HUES48 (cell line): ENCODE results near the gene C1QL3.

Experiments
- H3K27ac ChIP-seq: one replicate; pipeline ENCODE4 v1.7.0; 2013; ENCODE audit warnings: low read depth, low read length, inconsistent platforms
- H3K27me3 ChIP-seq: 2 replicates; pipeline ENCODE4 v1.6.1; 2013; ENCODE audit warnings: mild to moderate bottlenecking, low read length; ENCODE audit not compliant: control insufficient read depth, insufficient read depth
- H3K36me3 ChIP-seq: 2 replicates; pipeline ENCODE4 v1.6.1; 2013; ENCODE audit warnings: low read length; ENCODE audit not compliant: control insufficient read depth, insufficient read depth
- H3K4me1 ChIP-seq: 2 replicates; pipeline ENCODE4 v1.6.1; 2013; ENCODE audit warnings: mild to moderate bottlenecking, low read length; ENCODE audit not compliant: control insufficient read depth, insufficient read depth
- H3K4me3 ChIP-seq: 2 replicates; pipeline ENCODE4 v1.5.1; 2013; ENCODE audit warnings: mild to moderate bottlenecking, low read depth, low read length
- H3K9ac ChIP-seq: 2 replicates; pipeline ENCODE4 v1.6.1; 2013; ENCODE audit warnings: mild to moderate bottlenecking, low read depth, low read length, moderate library complexity
- H3K9me3 ChIP-seq: 2 replicates; pipeline ENCODE4 v1.6.1; 2013; ENCODE audit warnings: low read length; ENCODE audit not compliant: control insufficient read depth, insufficient read depth

Gene C1QL3

GRCh38 chr10:16493884-16494536 is 27.7 kb downstream of the C1QL3 start:
- Histone ChIP-seq H3K9me3 (no peaks in the 10 kb centered on the region), H3K27me3 (no peaks in the 10 kb centered on the region), H3K9ac (no peak overlapping the region), H3K4me1 (peaks cover 6% of the 10 kb centered on the region; the same call in 1 of the 2 replicates), H3K36me3 (no peaks in the 10 kb centered on the region), H3K27ac (no peak overlapping the region), H3K4me3 (no peak overlapping the region)

GRCh38 chr10:16491933-16492332 is 29.7 kb downstream of the C1QL3 start:
- no peak overlapping the region for H3K9ac ChIP-seq
- H3K4me1 ChIP-seq: peaks cover 6% of the 10 kb centered on the region; the same call in 1 of the 2 replicates
- no peak overlapping the region for H3K4me3 ChIP-seq
- H3K9me3 ChIP-seq: no peaks in the 10 kb centered on the region
- no peaks in the 10 kb centered on the region for H3K36me3 ChIP-seq
- H3K27ac ChIP-seq: no peak overlapping the region
- no peaks in the 10 kb centered on the region for H3K27me3 ChIP-seq

- Histone ChIP-seq H3K4me1 (peaks cover 6% of the 10 kb centered on the region; the same call in 1 of the 2 replicates), H3K9me3 (no peaks in the 10 kb centered on the region), H3K27ac (no peak overlapping the region), H3K9ac (no peak overlapping the region), H3K36me3 (no peaks in the 10 kb centered on the region), H3K27me3 (no peaks in the 10 kb centered on the region), H3K4me3 (no peak overlapping the region)
Measured at GRCh38 chr10:16490511-16490910, 31.2 kb downstream of the C1QL3 start.

GRCh38 chr10:16483241-16483917 is 38.3 kb downstream of the C1QL3 start:
- Histone ChIP-seq H3K4me3 (no peak overlapping the region), H3K36me3 (no peaks in the 10 kb centered on the region), H3K27me3 (no peaks in the 10 kb centered on the region), H3K27ac (no peak overlapping the region), H3K9me3 (no peaks in the 10 kb centered on the region), H3K4me1 (no peaks in the 10 kb centered on the region), H3K9ac (no peak overlapping the region)

GRCh38 chr10:16481052-16481728 is 40.5 kb downstream of the C1QL3 start:
- Histone ChIP-seq H3K9me3 (no peaks in the 10 kb centered on the region), H3K4me1 (no peaks in the 10 kb centered on the region), H3K4me3 (no peak overlapping the region)

GRCh38 chr10:16478801-16479200 is 42.9 kb downstream of the C1QL3 start:
- no peaks in the 10 kb centered on the region for H3K27me3 ChIP-seq
- H3K9me3 ChIP-seq: no peaks in the 10 kb centered on the region
- H3K27ac ChIP-seq: no peak overlapping the region
- no peaks in the 10 kb centered on the region for H3K4me1 ChIP-seq
- no peak overlapping the region for H3K4me3 ChIP-seq
- H3K9ac ChIP-seq: no peak overlapping the region
- H3K36me3 ChIP-seq: no peaks in the 10 kb centered on the region

More at GRCh38 chr10:16481052-16481728, 40.5 kb downstream of the C1QL3 start:
- Histone ChIP-seq H3K27ac (no peak overlapping the region), H3K9ac (no peak overlapping the region), H3K36me3 (no peaks in the 10 kb centered on the region), H3K27me3 (no peaks in the 10 kb centered on the region)

- H3K4me3 ChIP-seq: no peak overlapping the region
- H3K27me3 ChIP-seq: no peaks in the 10 kb centered on the region
- no peak overlapping the region for H3K9ac ChIP-seq
- no peak overlapping the region for H3K27ac ChIP-seq
- no peaks in the 10 kb centered on the region for H3K4me1 ChIP-seq
- H3K36me3 ChIP-seq: no peaks in the 10 kb centered on the region
- H3K9me3 ChIP-seq: no peaks in the 10 kb centered on the region
Measured at GRCh38 chr10:16477757-16478156, 43.9 kb downstream of the C1QL3 start.

GRCh38 chr10:16472828-16473227 is 48.9 kb downstream of the C1QL3 start:
- Histone ChIP-seq H3K4me1 (no peaks in the 10 kb centered on the region), H3K9ac (no peak overlapping the region), H3K9me3 (no peaks in the 10 kb centered on the region), H3K36me3 (no peaks in the 10 kb centered on the region), H3K27me3 (no peaks in the 10 kb centered on the region), H3K27ac (no peak overlapping the region), H3K4me3 (no peak overlapping the region)

- Histone ChIP-seq H3K9me3 (no peaks in the 10 kb centered on the region), H3K4me3 (no peak overlapping the region), H3K9ac (no peak overlapping the region), H3K27ac (no peak overlapping the region), H3K4me1 (no peaks in the 10 kb centered on the region), H3K36me3 (no peaks in the 10 kb centered on the region), H3K27me3 (no peaks in the 10 kb centered on the region)
Measured at GRCh38 chr10:16470747-16471146, 50.9 kb downstream of the C1QL3 start.

- H3K27ac ChIP-seq: no peak overlapping the region
- H3K36me3 ChIP-seq: no peaks in the 10 kb centered on the region
- H3K9ac ChIP-seq: no peak overlapping the region
- H3K4me1 ChIP-seq: no peaks in the 10 kb centered on the region
- H3K4me3 ChIP-seq: no peak overlapping the region
- no peaks in the 10 kb centered on the region for H3K27me3 ChIP-seq
- no peaks in the 10 kb centered on the region for H3K9me3 ChIP-seq
Measured at GRCh38 chr10:16466001-16466400, 55.7 kb downstream of the C1QL3 start.
